Heart left ventricle (tissue), 13 donors: ENCODE measurements around the gene TANGO6.

Experiments
- POLR2A ChIP-seq, 2 donors: fragments of 450-650 bp; IDR thresholded peaks; one replicate each; pipeline ENCODE4 v1.6.1; 2017; ENCODE audit warnings: antibody characterized with exemption in 2 of 2, mild to moderate bottlenecking in 2 of 2, moderate library complexity in 2 of 2
- TF ChIP-seq, protein P1 (sequence below), 12 donors: fragments of 200-600 bp; sonication (generic) in 4 of 12; IDR thresholded peaks; one replicate each; pipeline versions ENCODE4 v1.5.0 to v1.8.0; 2018 to 2022; ENCODE audit warnings: antibody characterized with exemption in 12 of 12, mild to moderate bottlenecking in 5 of 12
- donor health status: ischemic (EF 13 %, LVEDD 7.1; RV severe dilation, severe dysfunction).
- donor health status: DM: no; HTN: yes; CAD: no.
- donor health status: DM: no; HTN: no; CAD: no.
- donor health status: ischemic (EF 25% LVEDD 6.9; RV normal size, moderate dysfunction).
- donor health status: ischemic (EF 25% LVEDD 5.7; RV mildly dilated, moderate dysfunction).
- donor health status: ischemic (EF 35%, LVEDD 5.7; RV mildly dilated, moderate dysfunction).
- donor health status: nonischemic (EF 11% LVEDD 7.7; RV severe dilation, severe dysfunction).
- donor health status: DM: yes; HTN: yes; CAD: no.
- donor health status: PGD.
- donor health status: ischemic (EF 29% LVEDD 5.4; RV normal size, mild dysfunction).
- donor health status: nonischemic (EF 23%, LVEDD 6.1; RV moderate dilation, normal function).

DNA sequence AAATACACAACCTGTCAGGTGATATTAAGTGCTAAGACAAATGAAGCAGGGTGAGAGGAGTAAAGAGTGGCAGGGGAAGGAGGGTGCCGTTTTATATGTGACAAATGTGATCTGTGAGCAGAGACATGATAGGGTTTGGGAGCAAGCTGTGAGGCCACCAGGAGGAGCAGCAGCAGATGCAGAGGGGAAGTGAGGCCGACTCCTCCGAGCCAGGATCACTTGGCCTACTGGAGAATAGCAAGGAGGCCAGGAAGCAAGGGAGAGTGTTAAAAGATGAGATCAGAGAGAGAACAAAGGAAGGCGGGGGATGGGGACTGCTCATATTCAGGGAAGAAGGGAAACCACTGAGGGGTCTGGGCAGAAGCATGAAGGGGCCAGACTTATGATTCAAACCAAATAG is 129.4 kb downstream of the TANGO6 start:
- TF ChIP-seq, protein P1, sequence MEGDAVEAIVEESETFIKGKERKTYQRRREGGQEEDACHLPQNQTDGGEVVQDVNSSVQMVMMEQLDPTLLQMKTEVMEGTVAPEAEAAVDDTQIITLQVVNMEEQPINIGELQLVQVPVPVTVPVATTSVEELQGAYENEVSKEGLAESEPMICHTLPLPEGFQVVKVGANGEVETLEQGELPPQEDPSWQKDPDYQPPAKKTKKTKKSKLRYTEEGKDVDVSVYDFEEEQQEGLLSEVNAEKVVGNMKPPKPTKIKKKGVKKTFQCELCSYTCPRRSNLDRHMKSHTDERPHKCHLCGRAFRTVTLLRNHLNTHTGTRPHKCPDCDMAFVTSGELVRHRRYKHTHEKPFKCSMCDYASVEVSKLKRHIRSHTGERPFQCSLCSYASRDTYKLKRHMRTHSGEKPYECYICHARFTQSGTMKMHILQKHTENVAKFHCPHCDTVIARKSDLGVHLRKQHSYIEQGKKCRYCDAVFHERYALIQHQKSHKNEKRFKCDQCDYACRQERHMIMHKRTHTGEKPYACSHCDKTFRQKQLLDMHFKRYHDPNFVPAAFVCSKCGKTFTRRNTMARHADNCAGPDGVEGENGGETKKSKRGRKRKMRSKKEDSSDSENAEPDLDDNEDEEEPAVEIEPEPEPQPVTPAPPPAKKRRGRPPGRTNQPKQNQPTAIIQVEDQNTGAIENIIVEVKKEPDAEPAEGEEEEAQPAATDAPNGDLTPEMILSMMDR (IDR thresholded peaks at IDR 0.05): peak in 5 of 12 donors; percentile 11 to 31 (median 28)
- no peak for TF ChIP-seq POLR2A (IDR thresholded peaks at IDR 0.05)
